GM18868 (cell line): ENCODE results near the gene CCDC33.

Experiments used
- ATAC-seq: cut with Tn5 transposase; IDR thresholded peaks from one replicate; pipeline ENCODE4 v1.9.1; 2021; ENCODE audit warnings: mild to moderate bottlenecking, moderate library complexity; ENCODE audit not compliant: unreplicated experiment

The CCDC33 gene

DNA sequence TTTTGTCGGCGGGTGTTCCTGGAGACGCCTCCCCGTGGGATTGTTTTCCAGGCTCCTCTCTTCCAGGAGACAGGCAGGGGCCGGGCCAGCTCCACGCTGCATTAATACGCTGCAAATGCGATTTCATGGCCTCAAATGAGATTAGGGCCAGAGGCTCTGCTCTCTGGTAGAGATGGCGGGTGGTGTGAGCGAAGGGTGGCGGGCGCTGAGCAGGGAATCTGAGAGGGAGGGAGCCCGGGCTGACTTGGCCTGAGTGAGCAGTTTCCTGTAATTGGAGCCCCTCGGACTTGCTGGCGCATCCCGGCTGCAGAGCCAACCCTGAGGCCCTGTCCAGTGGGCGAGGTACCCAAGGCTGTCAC lies 7.4 kb upstream of the CCDC33 start:
- ATAC-seq, result no peak

DNA sequence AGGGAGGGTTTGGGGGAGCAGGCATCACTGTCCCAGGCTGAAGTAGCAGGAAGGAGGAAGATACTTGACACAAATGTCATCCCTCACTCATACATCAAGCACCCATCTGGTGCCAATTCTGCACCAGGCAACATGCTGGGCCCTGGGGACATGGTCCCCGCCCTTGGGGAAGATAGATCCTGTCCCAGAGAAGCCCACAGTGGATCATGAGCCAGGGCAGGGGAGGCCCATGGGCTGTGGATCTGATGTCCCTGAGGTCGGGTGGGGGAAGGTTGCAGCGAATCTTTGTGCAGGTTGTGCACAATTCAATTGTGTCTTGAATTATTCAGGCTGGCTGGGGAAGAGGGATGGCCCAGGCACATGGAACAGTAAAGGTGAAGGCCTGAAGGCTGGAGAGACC lies 6.4 kb upstream of the CCDC33 start:
- ATAC-seq, result no peak

DNA sequence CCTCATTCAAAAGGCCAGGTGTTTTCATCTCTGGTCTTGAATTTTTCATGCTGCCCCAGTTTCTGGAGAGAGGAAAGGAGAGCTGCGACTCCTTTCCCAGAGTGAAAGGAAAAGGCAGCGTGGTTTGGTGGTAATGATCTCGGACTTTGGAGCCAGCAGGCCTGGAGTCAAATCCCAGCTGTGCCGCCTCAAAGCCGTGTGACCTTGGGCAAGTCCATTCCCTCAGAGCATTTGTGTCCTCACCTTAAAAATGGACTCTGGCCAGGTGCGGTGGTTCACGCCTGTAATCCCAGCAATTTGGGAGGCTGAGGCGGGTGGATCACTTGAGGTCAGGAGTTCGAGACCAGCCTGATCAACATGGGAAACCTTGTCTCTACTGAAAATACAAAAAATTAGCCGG lies 4.7 kb upstream of the CCDC33 start:
- ATAC-seq, result no peak

DNA sequence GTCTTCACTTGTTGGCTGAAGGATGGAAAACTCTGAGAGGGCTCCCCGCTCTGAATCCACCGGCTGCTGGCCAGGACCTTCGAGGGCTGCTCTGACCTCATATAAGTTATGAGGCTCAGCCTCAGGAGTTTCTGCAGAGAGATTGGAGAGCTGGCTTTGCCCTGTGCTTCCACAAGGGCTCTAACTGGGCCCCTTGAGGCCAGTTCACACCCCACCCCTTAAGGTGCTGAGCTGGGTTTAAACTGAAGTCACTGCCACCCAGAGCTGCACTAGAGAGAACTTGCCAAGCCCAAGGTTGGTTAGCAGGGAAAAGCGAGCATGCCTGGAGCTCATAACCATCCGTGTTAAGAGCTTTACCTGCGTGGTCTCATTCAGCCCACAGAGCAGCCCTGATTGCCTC lies 2.8 kb upstream of the CCDC33 start:
- ATAC-seq, result no peak

DNA sequence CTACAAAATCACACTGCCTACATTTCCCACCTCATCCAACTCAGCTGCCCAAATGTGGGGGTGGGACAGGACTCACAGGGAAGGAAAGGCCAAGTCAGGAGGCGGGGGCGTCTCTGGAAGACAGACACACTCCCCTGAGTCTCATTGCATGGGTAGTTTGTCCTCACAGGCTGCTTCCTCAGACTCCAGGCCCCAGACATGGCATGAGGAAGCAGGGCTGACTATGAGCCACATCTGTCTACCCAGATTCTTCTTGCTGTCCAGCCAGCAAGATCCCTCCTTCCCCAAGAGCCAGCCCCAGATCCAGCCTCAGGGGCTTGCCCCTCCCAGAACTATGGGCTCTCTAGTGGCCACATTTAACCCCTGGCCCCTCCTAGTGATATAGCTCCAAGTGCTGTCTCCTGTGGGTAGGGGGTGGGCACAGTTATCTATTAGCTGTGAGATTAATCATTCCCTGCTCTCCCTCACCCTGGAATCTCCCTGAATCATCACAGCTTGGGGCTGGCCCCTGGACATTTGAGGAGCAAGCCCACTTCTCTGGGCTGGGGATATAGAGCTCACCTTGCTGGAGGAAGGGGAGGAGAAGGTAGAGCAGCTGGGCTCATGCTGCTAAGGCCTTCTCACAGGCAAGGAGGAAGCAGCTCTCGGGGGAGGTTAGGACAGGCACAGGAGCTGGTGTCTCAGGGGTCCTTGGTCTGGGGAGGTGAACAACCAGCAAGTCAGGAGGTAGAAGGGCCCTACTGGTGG lies 2.1 kb upstream of the CCDC33 start:
- no peak for ATAC-seq

DNA sequence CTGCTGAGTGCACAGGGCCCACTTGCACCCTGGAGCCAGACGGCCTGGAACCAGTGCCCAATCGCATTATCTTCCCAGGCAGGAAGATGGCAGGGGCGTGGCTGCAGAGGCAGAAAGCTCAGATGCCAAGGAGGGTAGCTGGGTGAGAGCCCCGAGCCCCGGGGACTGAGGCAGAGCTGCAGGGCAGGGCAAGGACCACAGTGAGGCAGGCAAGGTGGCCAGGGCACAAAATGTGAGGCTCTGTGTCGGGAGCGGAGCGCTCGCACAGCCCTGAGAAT lies 1.6 kb upstream of the CCDC33 start:
- no peak for ATAC-seq

DNA sequence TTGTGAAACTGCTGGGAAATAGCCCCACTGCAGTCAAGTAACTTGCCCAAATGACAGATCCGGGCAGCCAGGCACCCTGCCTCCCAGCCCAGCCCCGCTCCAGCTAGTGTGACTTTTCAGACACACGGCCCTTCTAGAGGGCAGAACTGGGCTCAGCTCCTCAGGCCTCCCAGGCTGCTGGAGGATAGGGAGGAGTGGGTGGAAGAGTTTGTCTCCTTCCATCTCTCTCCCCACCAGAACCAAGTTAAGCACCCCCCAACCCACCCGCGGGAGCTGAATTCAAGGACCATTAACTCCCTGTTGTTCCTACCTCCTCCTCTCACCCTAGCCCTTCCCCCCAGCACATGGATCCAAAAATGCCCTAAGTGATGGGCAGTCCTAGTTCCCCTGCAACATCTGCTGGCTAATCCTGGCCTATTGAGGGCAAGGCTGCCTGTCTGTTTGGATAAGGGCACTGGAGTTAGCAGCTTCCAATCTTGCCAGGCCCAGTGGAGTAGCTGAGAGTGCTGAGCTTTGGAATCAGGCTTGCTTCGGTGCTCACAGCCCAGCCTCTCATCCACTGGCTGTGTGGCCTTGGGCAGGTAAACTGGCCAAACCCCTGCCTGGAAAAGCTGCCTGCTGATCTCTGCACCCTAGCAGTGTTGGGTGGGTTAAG lies 3.1 kb downstream of the CCDC33 start:
- no peak for ATAC-seq

DNA sequence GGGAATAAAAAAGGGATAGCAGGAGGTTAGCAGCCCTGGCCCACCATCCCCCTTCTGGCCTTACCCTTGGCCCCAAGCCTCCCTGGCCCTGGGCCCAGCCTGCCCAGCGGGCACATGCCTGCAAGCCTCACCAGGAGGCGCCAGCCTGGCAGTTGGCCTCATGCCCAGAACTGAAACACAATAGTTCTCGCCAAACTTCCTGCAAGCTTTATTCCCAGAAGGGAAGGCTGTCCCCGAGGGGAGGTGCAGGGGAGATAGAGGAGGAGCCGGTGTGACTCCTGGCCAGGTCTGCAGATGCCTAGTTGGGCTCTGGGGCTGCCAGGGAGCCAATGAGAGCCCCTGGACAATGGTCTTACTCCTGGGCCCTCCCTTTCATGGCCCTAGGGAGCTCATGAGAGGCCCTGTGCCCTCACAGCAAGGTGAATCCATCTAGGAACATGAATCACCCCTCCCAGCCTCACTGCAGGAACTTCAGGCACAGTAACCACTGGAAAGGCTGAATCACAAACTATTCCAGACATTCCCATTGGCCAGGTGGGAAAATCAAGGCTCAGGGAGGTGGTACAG lies 4.0 kb downstream of the CCDC33 start:
- ATAC-seq, result no peak

DNA sequence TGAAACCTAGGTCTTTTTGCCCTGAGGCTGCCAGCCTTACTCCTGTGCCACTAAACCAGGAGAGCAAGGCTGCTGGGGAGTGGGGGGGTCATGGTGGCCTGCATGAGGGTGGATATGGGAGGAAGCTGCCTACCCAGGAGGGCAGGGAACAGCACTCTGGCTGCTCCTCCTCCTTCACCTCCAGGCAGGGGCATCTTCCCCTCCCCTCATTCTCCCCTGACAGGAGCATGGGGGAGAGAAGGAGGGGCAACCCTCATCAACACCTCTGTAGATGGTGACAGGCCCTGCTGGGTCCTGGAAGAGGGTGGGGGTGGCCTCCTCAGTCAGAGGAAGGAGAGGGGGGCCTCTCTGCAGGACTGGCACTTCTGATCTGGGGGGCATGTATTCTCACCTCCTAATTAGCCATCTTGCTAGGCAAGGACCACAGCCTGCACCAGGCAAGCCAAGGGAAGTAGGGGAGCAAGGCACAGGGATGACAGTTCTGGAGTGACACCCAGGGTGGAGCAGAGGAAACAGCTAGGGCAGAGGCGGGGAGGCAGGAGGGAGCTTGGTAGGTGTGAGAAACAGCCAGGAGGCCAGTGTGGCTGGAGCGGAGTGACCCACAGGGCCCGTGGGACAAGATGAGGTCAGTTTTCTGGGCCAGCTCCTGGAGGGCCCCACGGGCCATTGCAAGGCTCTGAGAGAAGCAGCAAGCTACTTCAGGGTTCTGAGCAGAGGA lies 4.9 kb downstream of the CCDC33 start:
- no peak for ATAC-seq

DNA sequence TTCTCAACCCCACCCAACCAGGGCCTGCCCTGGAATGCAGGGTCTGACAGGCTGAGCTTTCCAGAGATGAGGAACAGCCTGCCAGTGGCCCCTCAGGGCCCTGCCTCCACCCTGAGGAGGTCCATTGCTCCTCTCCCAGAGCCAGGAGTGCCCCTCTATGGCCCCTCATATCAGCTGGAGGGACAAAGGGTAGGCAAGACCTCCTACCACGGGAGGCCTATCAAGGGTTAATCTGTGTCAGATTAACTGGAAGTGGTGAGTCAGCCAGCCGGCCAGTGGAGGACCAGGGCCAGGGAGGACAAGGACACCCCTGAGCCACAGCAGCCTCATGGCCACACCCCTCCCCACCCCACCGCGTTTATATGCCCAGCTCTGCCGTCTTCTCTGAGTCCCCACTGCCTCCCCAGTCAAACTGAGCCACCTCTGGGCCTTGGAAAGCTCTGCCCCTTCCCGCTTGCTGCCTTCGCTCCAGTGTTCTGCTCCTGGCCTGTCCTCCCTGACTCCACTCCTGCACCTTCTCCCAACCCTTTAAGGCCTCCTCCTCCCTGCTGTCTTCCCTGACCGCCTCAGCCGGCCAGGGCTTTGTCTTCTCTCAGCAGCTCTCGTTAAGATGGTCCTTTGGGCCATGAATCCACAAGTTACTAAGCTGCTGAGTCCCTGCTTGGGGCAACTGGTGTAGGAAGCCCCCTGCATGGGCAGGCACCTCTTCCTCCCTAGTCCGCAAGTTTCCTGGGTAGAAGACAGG lies 6.5 kb downstream of the CCDC33 start:
- ATAC-seq, result no peak

DNA sequence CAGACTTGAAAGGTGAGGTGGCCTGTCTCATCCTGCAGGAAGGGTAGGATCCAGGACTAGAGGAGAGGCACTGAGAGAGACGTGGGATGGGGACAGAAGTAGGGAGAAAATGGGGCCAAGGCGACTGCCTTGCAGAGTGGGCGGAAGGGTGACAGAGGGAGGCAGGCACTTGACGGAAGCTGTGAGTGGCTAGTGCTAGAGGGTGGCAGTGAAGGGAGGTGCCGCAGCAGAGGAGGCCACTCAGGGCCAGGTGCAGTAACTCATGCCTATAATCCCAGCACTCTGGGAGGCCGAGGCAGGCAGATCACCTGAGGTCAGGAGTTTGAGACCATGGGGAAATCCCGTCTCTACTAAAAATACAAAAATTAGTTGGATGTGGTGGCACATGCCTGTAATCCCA lies 7.3 kb downstream of the CCDC33 start:
- no peak for ATAC-seq

DNA sequence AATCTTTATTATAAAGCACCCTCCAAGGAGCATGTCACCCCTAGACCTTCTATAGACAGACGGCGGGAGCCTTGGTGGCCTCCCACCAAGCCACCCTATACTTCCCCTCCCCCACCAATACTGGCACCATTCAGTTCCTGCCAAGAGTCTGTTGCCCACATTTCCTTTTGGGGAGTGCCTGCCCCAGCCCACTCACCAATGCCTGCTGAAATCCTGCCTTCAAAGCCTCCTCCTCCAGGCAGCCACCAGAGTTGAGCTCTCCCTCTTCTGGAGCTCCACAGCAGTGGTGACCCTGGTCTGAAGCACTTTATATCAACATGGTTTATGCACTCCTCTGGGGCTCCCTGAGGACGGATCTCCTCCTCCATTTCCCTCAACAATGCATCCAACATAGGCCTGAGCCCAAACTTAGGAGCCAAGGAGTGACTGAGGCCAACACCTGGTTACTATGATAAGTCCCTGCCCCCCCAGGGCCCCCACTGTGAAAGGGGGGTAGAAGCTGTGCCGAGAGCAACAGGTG lies 8.8 kb downstream of the CCDC33 start:
- ATAC-seq, result no peak

DNA sequence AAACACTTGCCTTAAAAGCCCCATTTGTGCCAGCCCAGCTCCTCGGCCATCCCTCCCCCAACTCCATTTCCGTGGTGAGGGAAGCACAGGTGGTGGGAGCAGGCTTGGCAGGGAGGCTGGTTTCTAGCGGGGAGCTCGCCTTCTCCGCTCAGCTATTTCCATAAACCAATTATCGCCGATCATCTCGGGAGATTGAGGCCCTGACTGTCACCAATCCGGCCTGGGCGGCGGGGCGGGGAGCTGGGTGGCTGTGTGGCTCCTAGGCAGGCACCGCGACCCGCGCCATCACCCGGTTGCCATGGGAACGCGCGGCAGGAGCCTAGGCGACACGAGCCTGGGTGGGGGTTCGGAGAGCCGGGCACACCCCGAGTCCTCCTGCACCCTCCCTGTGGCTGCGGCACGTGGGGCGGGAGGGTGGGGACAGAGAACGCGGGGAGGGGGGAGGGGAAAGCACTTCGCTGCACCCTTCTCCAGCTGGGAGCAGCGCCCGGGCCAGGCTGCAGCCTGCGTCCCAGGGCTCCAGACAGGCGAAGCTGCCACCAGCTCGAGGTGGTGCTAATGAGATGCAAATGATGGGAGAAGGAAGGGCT lies 9.3 kb downstream of the CCDC33 start:
- ATAC-seq, result no peak

DNA sequence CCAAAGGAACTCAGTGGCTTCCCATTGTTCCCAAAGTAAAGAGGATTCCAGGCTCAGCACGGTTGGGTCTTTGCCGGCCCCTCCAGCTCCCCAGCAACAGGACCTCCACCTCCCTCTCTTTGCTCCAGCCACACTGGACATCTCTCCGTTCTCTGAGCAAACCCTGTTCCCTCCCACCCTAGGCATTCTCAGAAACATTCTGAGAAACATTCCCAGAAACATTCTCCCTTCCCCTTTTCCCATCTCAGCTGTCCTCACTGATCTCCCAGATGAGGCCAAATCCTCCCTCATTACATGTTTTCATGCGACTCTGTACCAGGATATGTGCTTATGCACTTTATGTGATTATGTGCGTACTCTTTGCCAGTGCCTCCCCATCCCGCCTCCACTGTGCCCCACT lies 14.1 kb downstream of the CCDC33 start:
- no peak for ATAC-seq

DNA sequence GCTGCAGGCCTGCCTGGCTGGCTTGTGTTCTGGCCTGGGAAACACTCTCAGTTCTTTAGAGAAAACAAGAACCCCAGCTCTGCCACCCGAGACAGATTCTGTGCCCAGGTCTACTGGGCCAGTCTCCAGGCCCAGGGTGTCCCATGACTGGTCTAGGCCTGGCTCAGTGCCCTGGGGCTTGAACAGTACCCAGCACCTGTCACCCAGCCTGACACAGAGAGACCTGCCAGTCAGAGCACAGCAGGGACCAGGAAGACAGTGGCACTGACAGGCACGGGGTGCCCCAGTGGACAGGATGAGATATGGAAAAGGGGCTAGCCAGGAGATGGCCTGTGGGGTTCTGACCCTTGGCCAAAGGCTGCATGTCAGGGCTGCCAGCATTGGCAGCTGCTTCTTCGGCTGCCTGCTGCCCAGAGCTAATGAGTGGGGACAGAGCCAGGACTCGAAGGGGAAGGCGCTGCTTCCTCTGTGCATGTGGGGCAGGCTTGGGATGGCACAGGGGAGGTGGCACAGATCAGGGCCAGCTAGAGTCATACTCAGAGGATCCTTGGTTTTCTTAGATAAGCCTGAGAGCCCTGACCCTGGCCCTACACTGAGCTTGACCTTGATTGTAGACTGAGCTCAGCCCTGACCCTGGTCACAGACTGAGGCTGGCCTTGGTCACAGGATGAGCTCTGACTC lies 15.1 kb downstream of the CCDC33 start:
- ATAC-seq, result no peak

DNA sequence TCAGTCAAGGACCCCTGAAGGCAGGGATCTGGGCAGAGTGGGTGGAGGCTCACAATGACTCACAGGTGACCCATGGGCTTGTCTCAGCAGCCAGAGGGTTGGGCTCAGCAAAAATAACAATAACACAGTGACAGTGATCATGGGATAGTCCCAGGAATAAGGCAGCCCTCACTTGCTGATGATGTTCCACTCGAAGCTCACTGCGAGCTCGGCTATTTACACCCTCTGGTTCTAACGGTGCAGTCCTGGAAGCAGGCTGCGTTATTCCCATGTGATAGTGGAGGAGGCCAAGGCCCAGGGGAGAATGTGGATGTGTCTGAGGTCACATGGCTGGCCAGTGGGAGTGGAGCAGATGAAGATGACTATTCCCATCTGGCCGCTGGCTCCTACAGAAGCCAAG lies 16.2 kb downstream of the CCDC33 start:
- no peak for ATAC-seq

DNA sequence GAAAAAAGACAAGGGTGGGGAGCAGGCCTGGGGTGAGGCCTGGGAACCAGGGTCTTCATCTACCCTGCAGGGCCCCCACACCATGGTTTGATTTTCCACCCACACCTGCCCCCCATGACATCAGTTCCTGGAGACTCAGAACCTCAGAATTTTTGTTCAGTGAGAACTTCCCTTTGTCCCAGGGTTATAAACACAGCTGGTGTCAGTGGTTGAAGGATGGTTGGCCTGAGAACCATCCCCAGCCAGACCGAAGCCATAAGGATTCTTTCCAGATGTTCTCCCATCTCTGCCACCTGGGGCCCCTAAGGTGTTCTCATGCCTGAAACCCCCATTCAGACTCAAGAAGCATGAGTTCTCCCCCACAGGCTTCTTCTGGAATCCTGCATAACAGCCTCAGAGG lies 16.6 kb downstream of the CCDC33 start:
- ATAC-seq, result no peak

DNA sequence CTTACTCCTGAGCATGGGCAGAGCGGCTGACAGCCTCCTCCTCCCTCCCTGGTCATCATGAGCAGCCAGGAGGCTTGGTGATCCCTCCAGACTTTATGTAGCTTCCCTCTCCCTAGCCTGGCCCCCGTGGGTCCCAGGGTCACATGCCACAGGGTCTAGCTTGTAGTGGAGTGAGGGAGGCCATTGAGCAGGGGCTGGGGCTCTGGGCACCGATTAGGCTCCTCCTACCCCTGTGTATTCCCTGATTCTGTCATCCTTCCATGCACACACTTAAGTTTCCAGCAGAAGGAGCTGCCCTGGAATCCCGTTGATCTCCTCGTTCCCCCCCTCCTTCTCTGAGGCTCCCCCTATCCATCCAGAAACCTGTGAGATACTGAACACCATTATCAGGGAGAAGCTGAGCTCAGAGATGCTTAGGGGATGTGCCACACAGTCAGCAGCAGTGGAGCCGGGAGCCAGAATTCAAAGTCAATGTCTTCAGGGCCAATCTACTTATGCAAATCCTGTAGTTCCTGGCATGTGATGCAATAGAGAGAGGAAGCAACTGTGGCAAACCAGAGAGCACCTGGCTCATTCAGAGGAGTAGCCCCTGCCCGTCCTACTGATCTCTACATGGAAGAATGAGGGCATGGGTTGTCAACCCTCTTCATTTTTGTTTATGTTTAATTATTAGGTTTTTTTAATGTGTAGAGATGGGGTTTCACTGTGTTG lies 17.2 kb downstream of the CCDC33 start:
- no peak for ATAC-seq

DNA sequence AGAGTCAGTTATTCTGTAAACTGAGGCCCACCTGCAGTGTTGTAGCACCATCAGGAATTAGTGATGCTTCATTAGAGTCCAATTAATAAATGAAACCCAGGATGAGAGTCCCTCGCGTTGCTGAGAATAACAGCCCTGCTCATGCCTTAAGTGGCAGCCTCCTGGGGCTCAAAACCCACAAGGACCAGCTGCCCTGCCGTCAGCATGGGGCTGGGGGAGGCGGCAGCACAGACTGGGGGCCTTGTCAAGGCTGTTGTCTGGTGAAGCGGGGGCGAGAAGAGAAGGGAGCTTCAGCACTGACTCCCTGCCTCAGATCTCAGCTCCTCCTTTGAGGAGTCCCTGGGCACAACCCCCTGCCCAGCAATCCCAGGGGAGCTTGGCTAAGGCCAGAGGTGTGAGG lies 21.0 kb downstream of the CCDC33 start:
- ATAC-seq, result no peak

DNA sequence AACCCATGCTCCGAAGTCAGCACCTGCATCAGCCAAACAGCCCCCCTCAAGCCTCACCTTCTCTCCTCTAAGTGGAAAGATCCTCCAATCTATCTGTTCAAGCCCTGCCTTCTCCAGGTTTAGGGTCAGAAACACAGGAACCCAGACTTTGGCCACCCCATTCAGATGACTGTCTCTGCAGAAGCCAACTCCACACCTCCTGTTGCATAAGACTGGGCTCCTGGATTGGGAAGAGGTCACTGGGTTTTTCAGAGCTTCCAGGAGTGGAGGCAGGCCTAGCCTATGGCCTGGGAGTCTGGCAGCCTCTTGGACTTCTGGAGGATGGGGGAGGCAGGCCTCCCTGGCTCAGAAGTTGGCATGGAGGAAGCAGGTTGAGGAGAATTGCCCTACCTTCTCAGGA lies 21.5 kb downstream of the CCDC33 start:
- ATAC-seq, result no peak
